CD4-positive, alpha-beta T cell (primary cell): ENCODE results near the gene GOLGA8J. TPM values are rescaled to one million over a fixed set of nuclear protein-coding genes. Genes with fewer than 3 reads are reported as not detected.
"Not testable (repeated sequence)": the region's sequence is repeated elsewhere in the genome, so short reads cannot be mapped to it uniquely, and the experiment has no call there.

Experiments used
- ATAC-seq: fragments of 200-7000 bp; cut with Tn5 transposase; one replicate; pipeline ENCODE4 v1.10.0; 2022; ENCODE audit warnings: mild to moderate bottlenecking; ENCODE audit not compliant: poor library complexity
- CTCF ChIA-PET: fragments of 350-600 bp; sonication (Branson Sonifier 250); formaldehyde crosslinking; loops from one replicate; lab custom pipeline; 2021; ENCODE audit warnings: antibody characterized with exemption, inconsistent platforms; lab: Charles Lee
- POLR2A ChIA-PET: fragments of 350-600 bp; sonication (Branson Sonifier 250); formaldehyde crosslinking; loops from one replicate; lab custom pipeline; 2021; ENCODE audit warnings: antibody characterized with exemption, inconsistent platforms; lab: Charles Lee
- DNase-seq, 14 experiments: peaks; one replicate each; pipeline ENCODE4 v3.0.0-alpha.2; 2013 to 2020; ENCODE audit warnings: mixed read lengths in 2 of 14
- H3K27ac ChIP-seq, 2 donors: one replicate each; pipeline versions ENCODE4 v1.5.1 to v1.7.0; 2013; ENCODE audit warnings: low read length in 2 of 2, low read depth in 1 of 2, mild to moderate bottlenecking in 1 of 2
- H3K27me3 ChIP-seq, 2 experiments: 1 replicate in 1 of 2; 2 replicates in 1 of 2; pipeline versions ENCODE4 v1.6.1 to v1.7.0; 2013; ENCODE audit warnings: low read length in 2 of 2, control low read depth in 1 of 2, mild to moderate bottlenecking in 1 of 2, moderate library complexity in 1 of 2; ENCODE audit not compliant: insufficient read depth in 2 of 2, control insufficient read depth in 1 of 2
- H3K36me3 ChIP-seq: one replicate; pipeline ENCODE4 v1.6.1; 2013; ENCODE audit warnings: low read length, control low read depth; ENCODE audit not compliant: insufficient read depth
- H3K4me1 ChIP-seq: one replicate; pipeline ENCODE4 v1.6.1; 2013; ENCODE audit warnings: low read length, control low read depth; ENCODE audit not compliant: insufficient read depth
- H3K4me3 ChIP-seq: one replicate; pipeline ENCODE4 v1.5.1; 2013; ENCODE audit warnings: mild to moderate bottlenecking, low read length, moderate library complexity
- H3K9me3 ChIP-seq, 2 experiments: 1 replicate in 1 of 2; 2 replicates in 1 of 2; pipeline versions ENCODE4 v1.6.1 to v1.7.0; 2013; ENCODE audit warnings: low read length in 2 of 2, mild to moderate bottlenecking in 2 of 2, control low read depth in 1 of 2, moderate library complexity in 1 of 2; ENCODE audit not compliant: control insufficient read depth in 1 of 2, insufficient read depth in 1 of 2
- H3K27ac Mint-ChIP-seq: one replicate; pipeline ENCODE4 v1.8.0; 2020; ENCODE audit warnings: mixed read lengths
- H3K27me3 Mint-ChIP-seq: one replicate; pipeline ENCODE4 v1.8.0; 2021; ENCODE audit warnings: mixed read lengths
- H3K36me3 Mint-ChIP-seq: one replicate; pipeline ENCODE4 v1.8.0; 2021; ENCODE audit warnings: low read depth, mixed read lengths
- H3K4me1 Mint-ChIP-seq: one replicate; pipeline ENCODE4 v1.8.0; 2021; ENCODE audit warnings: low read depth, mixed read lengths
- H3K4me3 Mint-ChIP-seq: one replicate; pipeline ENCODE4 v1.8.0; 2020; ENCODE audit warnings: mild to moderate bottlenecking, mixed read lengths
- H3K9me3 Mint-ChIP-seq: one replicate; pipeline ENCODE4 v1.8.0; 2020; ENCODE audit warnings: mixed read lengths
- intact Hi-C, 2 experiments: fragments of 100-400 bp; cut with DNase I in 1 of 2; cut with micrococcal nuclease in 1 of 2; formaldehyde crosslinking; loops; one replicate each; pipeline versions ENCODE4 v1.15.1 to v1.9.0; 2023 to 2025; cut with DNase I, micrococcal nuclease
- total RNA-seq, 174 experiments: library from RNA in 2 of 174; stranded (reverse) in 2 of 174; gene quantifications; one replicate each; pipeline ENCODE4 v1.2.3 and lab custom pipeline; 2021 to 2026

Gene GOLGA8J
- total RNA-seq, 2 experiments from 2014 or later, result 0.19 TPM; not detected in 1

- CTCF ChIA-PET, result not testable (repeated sequence)
These were observed 47.3 kb downstream of the GOLGA8J start for GRCh38 chr15:30130066-30130465.

GRCh38 chr15:30134751-30135150, 52.0 kb downstream of the GOLGA8J start, which contains the start of gene GOLGA8T:
Gene GOLGA8T (plus strand): TSS chr15:30135051. CDS start chr15:30135149, 98 bp downstream.
- H3K4me3 ChIP-seq, POLR2A ChIA-PET, H3K4me3 Mint-ChIP-seq, ATAC-seq, H3K36me3 Mint-ChIP-seq, intact Hi-C loops, H3K36me3 ChIP-seq, DNase-seq, H3K27ac ChIP-seq, H3K4me1 Mint-ChIP-seq, H3K9me3 ChIP-seq, H3K27me3 Mint-ChIP-seq, H3K9me3 Mint-ChIP-seq, H3K27me3 ChIP-seq, H3K27ac Mint-ChIP-seq, H3K4me1 ChIP-seq, CTCF ChIA-PET: not testable (repeated sequence)

More at GRCh38 chr15:30130066-30130465, 47.3 kb downstream of the GOLGA8J start:
- peak in 4 of 14 experiments; percentile 2 to 19 (median 9) for DNase-seq
- H3K36me3 ChIP-seq, H3K36me3 Mint-ChIP-seq, H3K4me1 Mint-ChIP-seq, ATAC-seq, H3K4me1 ChIP-seq, H3K27me3 ChIP-seq, H3K4me3 ChIP-seq, POLR2A ChIA-PET, H3K27me3 Mint-ChIP-seq, intact Hi-C loops, H3K9me3 Mint-ChIP-seq, H3K4me3 Mint-ChIP-seq, H3K27ac Mint-ChIP-seq, H3K27ac ChIP-seq, H3K9me3 ChIP-seq: not testable (repeated sequence)

Other genes starting within 250 kb of the GOLGA8J start
- not detected for gene GOLGA8T, start 52.1 kb downstream of the GOLGA8J start, total RNA-seq